ENCODE results near the gene MTRR.
A peak's percentile ranks its signal among the peaks of the same experiment; 100 is the strongest.

The MTRR gene

DNA sequence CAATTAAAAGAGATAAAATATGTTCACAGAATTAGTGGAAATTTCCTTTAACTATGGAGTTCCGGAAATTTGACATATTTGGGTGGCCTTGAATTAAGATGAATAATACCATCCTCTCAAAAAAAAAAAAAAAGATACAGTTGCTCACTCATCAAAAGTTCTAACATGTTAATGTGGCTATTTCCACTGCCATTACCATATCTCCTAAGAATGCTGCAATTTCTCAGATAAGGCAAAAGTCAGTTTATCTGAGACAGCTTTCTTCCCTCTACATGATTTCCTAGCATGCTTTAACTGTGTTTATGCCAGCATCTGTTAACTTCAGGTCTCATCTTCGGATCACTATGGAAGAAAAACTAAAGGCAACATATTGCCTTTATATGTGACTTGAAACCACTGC lies 2.8 kb upstream of the MTRR start:
- DNase-seq (ENCODE audit: low read depth in 1 of 2, low spot score in 1 of 2), result no peak

GRCh38 chr5:7867260-7867659 lies 1.7 kb upstream of the MTRR start:
- H3K27me3 ChIP-seq (ENCODE audit: insufficient read depth, poor library complexity, severe bottlenecking), result no peaks in the 10 kb centered on the region
- H3K4me3 ChIP-seq (replicated peaks; ENCODE audit: insufficient read depth, low read length), result no peak overlapping the region
- no peak overlapping the region for H3K27ac ChIP-seq (replicated peaks)
- TF ChIP-seq SPI1 (IDR thresholded peaks at IDR 0.05; ENCODE audit: borderline replicate concordance, low read depth) (no peak), REST (IDR thresholded peaks at IDR 0.05; ENCODE audit: insufficient replicate concordance, low read depth) (no peak), CTCF (IDR thresholded peaks at IDR 0.05; ENCODE audit: insufficient read depth, low read length) (no peak), GABPA (IDR thresholded peaks at IDR 0.05; ENCODE audit: low read depth) (no peak), POLR2AphosphoS5 (IDR thresholded peaks at IDR 0.05; ENCODE audit: low read depth) (no peak)
- no peak for DNase-seq (ENCODE audit: low read depth in 1 of 2, low spot score in 1 of 2)

More for the DNA sequence above, 2.8 kb upstream of the MTRR start:
- TF ChIP-seq CTCF (IDR thresholded peaks at IDR 0.05; ENCODE audit: insufficient read depth, low read length) (no peak), POLR2AphosphoS5 (IDR thresholded peaks at IDR 0.05; ENCODE audit: low read depth) (no peak), REST (IDR thresholded peaks at IDR 0.05; ENCODE audit: insufficient replicate concordance, low read depth) (no peak)
- Histone ChIP-seq H3K27me3 (ENCODE audit: insufficient read depth, poor library complexity, severe bottlenecking) (no peaks in the 10 kb centered on the region), H3K4me3 (replicated peaks; ENCODE audit: insufficient read depth, low read length) (no peak overlapping the region), H3K27ac (replicated peaks) (no peak overlapping the region)

- H3K27me3 ChIP-seq (ENCODE audit: insufficient read depth, poor library complexity, severe bottlenecking), result no peaks in the 10 kb centered on the region
- DNase-seq (ENCODE audit: low read depth in 1 of 2, low spot score in 1 of 2), result no peak
- no peak for TF ChIP-seq POLR2AphosphoS5 (IDR thresholded peaks at IDR 0.05; ENCODE audit: low read depth)
- peak overlapping the region; percentile 85 for H3K4me3 ChIP-seq (replicated peaks; ENCODE audit: insufficient read depth, low read length)
- peak overlapping the region; percentile 73 for H3K27ac ChIP-seq (replicated peaks)
Measured at GRCh38 chr5:7868427-7868772, 548 bp upstream of the MTRR start.

DNA sequence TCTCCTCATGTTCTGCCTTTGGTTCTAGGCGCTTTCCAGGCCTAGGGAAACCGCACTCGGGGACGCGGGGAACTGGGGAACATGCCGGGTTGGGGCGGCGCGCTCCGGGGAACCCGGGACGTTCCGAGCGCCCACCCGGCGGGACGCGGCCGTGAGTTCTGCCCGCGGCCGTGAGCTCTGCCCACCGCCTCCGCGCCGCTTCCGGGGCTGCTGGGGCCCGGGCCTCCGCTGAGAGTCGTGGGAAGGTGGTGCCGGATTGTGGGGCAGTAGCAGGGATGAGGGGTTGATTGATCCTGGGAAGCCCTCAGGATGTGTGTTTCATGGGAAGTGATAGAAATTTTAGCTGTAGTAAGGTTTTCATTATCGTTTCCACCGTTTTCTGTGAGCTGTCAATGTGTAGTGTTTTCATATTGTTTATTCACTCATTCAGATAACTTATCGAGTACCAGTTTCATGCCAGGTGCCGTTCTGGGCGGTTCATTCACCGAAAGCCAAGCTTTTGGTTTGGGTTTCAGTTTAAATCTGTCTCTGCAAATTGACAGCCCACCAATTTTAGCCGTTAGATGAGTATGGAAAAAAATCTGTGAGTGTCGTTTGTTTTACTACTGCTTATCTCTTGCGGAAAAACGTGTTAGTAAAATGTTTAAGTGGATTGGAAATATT lies 657 bp downstream of the MTRR start:
- Histone ChIP-seq H3K27ac (replicated peaks) (peak overlapping the region; percentile 73), H3K27me3 (ENCODE audit: insufficient read depth, poor library complexity, severe bottlenecking) (no peaks in the 10 kb centered on the region), H3K4me3 (replicated peaks; ENCODE audit: insufficient read depth, low read length) (peak overlapping the region; percentile 85)
- no peak for TF ChIP-seq REST (IDR thresholded peaks at IDR 0.05; ENCODE audit: insufficient replicate concordance, low read depth)
- no peak for TF ChIP-seq CTCF (IDR thresholded peaks at IDR 0.05; ENCODE audit: insufficient read depth, low read length)
- TF ChIP-seq SPI1 (IDR thresholded peaks at IDR 0.05; ENCODE audit: borderline replicate concordance, low read depth), result no peak
- no peak for TF ChIP-seq GABPA (IDR thresholded peaks at IDR 0.05; ENCODE audit: low read depth)
- no peak for TF ChIP-seq POLR2AphosphoS5 (IDR thresholded peaks at IDR 0.05; ENCODE audit: low read depth)
- no peak for DNase-seq (ENCODE audit: low read depth in 1 of 2, low spot score in 1 of 2)
